Testis (tissue), 2 donors: ENCODE results near the gene NUBPL.

Experiments used
- CTCF ChIP-seq, 3 experiments: fragments of 450-650 bp in 2 of 3; fragments of 200-600 bp in 1 of 3; sonication (generic) in 1 of 3; IDR thresholded peaks; one replicate each; pipeline ENCODE4 v1.5.1; 2016 to 2019; ENCODE audit warnings: antibody characterized with exemption in 3 of 3, mild to moderate bottlenecking in 2 of 3, moderate library complexity in 1 of 3
- POLR2A ChIP-seq: fragments of 450-650 bp; IDR thresholded peaks from one replicate; pipeline ENCODE4 v1.6.1; 2017; ENCODE audit warnings: antibody characterized with exemption, mild to moderate bottlenecking, moderate library complexity

GRCh38 chr14:31529053-31529452 lies 32.2 kb upstream of the NUBPL start:
- TF ChIP-seq CTCF (IDR thresholded peaks at IDR 0.05) (no peak), POLR2A (no peak)
